Middle frontal gyrus (tissue), 1 donor: ENCODE measurements around the gene APOBEC3C.
"Not testable (repeated sequence)": the region's sequence is repeated elsewhere in the genome, so short reads cannot be mapped to it uniquely, and the experiment has no call there.

ENCODE experiments used
- DNase-seq: peaks from one replicate; pipeline ENCODE4 v3.0.0-alpha.2; 2015; ENCODE audit warnings: low spot score; ENCODE audit errors: extremely low spot score

The APOBEC3C gene

DNA sequence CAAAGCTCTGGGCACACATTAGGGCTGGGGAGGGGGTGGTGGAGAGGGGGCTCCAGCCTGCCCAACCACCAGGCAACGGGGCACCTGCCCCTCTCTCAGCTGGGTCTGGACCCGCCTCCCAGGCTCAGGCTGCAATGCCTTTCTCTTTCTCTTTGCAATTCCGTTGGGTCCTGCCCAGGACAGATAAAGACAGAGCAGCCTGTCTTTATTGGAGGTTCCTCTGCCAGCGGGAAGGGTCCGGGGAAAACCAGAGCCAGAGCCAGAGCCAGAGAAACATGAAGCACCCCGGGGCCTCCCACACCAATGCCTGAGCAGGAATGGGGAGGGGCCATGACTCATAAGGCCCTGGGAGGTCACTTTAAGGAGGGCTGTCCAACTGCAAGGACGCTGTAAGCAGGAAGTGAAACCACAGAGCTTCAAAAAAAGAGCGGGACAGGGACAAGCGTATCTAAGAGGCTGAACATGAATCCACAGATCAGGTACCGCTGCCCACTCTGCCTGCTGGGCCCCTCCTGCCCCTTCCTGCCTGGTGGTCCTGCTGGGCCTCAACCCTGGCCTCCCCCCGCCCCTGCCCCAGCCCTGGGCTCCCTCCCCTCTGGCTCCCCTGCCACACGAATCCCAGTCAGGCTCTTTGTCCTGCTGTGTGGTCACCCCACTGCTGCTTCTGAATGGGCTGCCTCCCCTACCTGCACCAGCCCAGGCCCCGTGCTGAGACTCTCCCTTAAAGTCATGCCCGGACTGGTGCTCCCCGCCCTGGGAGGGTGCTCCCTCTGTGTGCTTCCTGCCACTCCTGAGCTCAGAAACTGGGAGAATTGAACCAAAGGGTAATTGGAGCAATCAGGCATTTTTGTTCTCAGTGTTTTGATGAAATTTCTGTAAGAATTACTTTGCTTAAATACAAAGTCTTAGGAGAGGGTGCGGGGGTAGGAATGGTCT lies 31.8 kb upstream of the APOBEC3C start, which contains the start of gene APOBEC3B:
APOBEC3B (plus strand) TSS at position 356 of the 936 bp plus-strand sequence; CDS start at position 463, 107 bp downstream.
- DNase-seq, result no peak

DNA sequence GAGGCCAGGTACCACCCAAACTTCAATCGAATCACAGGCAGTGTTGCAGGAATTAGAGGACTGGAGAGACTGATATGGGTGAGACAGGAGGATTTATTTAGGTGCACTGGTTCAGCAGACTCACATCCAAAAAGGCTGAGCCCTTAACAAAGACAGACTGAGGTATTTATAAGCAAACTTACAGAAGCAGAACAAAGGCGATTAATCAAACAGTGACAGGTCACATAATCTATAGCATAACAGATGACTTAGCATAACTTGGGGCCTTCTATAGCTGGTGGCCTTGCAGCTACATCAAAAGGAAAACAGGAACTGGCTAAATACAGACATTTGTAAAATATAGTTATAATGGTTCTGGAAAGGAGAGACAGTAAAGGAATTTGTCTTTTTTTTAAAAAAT lies 29.8 kb upstream of the APOBEC3C start:
- DNase-seq, result no peak

DNA sequence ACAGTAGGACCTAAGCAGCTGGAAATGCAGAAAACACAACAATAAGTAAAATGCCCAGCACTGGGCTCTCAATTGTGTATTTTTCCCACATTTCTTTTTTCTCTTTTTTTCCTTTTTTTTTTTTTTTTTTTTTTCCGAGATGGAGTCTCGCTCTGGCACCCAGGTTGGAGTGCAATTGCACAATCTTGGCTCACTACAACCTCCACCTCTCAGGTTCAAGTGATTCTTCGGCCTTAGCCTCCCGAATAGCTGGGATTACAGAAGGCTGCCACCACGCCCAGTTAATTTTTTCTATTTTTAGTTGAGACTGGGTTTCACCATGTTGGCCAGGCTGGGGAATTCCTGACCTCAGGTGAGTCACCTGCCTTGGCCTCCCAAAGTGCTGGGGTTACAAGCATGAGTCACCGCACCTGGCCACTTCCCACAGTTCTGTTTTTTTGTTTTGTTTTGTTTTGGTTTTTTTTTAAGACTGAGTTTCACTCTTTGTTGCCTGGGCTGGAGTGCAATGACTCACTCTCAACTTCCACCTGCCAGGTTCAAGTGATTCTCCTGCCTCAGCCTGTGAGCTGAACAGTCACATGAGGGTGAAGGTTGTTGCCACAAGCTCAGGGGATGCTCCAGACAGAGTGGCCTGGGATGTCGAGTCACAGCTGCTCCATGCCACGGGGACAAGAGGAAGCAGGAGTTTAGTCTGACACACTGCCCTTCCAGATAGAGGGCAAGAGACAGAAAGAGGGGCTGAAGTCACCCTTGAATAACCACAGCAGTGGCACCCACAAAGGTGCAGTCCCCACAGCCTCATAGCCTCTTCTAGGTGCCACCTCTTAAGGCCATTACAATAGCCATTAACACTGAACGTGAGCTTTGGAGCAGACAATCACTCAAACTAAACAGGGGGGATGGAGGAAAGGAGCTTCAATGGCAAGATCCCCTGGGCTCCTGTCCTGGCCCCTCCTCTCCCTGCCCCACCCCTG lies 29.0 kb upstream of the APOBEC3C start:
- DNase-seq, result not testable (repeated sequence)

DNA sequence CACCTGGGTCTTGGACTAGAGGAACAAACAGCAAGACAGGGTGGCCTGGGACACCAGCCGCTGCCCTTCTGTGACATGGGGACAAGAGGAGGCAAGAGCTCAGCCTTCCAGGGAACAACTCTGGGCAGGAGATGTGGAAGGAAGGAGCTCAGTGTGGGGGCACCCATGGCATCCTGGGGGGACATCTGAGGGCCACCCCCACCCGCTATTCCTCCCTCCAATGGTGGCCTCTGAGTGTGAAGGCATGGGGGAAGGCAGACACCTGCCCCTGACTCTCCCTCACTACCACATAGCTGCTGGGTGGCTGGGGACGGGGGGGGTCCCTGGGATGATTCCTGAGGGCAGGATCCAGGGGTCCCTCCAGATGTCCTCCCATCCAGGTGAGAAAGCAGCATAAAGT lies 27.4 kb upstream of the APOBEC3C start:
- no peak for DNase-seq

DNA sequence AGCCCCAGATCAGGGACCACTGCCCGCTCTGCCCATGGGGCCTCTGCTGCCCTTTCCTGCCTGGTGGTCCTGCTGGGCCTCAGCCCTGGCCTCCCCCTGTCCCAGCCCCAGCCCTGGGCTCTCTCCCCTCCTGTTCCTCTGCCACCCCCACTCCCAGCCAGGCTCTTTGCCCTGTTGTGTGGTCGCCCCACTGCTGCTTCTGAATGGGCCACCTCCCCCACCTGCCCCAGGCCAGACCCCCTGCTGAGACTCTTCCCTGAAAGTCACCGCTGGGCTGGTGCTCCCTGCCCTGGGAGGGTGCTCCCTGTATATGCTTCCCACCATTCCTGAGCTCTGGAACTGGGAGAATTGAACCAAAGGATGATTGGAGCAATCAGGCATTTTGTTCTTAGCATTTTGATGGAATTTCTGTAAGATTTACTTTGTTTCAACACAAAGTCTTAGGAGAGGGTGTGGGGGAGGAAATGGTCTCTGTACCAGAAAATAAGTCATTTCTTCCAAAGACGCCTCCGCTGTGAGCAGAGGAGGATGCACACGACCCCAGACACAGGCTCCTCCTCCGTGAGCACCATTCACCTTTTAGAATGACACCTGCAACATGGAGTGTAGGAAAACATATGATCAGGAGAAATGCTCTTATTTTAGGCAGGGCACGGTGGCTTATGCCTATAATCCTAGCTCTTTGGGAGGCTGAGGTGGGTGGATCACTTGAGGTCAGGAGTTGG lies 26.7 kb upstream of the APOBEC3C start:
- DNase-seq, result no peak

DNA sequence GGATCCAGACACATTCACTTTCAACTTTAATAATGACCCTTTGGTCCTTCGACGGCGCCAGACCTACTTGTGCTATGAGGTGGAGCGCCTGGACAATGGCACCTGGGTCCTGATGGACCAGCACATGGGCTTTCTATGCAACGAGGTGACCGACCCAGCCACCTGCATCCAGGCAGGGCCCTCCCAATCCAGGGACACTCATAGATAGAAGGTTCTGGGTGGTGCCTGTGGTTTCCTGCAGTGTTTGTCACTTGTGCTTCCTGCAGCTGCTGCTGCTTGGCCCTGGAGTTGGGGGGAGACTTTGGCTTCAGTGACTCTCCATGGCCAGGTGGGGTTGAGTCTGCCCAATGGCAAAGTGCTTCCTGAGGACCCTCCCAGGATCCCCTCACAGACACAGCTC lies 24.6 kb upstream of the APOBEC3C start:
- no peak for DNase-seq

DNA sequence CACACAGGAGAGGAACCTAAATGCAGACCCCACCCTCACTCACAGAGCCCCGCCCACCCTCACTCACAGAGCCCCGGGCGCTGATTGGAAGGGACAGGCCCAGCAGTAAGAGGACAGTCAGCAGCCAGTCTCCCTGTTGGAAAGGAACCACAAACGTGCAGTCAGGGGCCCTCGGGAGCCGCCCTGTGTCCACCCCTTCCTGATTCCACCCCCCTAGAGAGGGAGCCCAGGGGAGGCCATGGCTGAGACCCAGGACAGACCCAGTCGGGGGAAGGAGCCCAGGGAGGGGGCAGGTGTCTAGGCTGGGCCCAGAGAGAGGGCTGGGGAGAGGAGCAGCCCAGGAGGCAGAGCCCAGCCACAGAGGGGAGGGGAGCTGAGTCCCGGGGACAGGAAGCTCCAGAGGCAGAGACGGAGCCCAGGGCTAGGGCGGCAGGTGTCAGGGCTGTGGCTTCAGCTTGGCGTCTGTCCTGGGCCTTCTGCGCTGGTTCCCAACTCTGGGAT lies 21.1 kb upstream of the APOBEC3C start:
- not testable (repeated sequence) for DNase-seq

DNA sequence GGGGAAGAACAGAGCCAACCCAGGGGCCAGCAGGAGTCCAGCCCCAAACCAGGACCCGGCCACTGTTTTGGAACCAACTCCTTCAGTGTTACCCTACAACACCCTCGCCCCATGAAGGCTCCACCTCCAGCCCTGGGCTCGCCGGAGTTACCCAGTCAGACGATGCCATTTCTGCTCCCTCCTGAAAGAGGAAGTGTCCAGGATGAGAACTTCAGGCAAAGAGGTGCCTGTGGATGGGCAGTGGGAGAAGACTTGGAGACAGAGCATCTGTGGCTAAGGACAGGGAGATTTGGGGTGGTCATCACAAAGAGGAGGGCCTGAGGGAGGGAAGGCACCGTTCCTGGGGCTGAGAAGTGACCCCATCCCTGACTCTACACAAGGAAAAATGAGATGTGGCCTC lies 18.0 kb upstream of the APOBEC3C start:
- no peak for DNase-seq

DNA sequence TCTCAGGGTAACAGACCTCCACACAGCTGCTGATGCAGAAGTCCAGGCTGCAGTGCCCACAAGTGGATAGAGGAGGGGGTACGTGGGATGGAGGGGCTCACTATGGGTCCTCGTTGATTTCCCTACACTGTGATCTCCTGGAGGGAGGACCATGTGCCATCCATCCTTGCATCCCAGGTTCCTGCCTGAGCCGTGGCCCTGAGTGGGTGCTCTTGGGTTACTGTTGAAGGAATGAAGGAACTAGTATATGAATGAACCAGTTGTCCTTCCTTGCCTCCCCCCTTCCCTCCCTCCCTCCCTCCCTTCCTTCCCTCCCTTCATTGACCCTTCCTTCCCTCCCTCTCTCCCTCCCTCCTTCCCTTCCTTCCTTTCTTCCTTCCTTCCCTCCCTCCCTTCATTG lies 16.5 kb upstream of the APOBEC3C start:
- no peak for DNase-seq

DNA sequence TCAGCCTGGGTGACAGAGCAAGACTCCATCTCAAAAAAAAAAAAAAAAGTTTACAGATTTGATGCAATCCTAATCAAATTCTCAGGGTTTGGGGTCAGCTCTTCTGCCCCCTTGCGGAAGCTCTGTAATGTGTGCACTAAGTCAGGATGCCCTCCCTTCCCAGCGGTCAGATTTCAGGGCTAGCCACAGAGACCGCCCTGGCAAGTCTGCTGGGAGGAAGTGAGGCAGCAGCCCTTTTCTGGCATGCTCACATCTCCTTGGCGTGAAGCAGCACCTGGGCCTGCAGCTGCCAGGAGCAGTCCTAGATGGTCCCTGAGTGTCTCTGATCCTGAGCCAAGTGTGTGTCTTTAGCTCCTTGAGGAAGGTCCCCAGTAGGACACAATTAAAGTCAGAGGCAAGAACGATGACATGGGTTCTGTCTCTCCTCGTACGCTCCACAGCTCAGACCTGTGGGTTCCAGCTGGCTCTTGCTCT lies 10.9 kb upstream of the APOBEC3C start:
- DNase-seq, result no peak

DNA sequence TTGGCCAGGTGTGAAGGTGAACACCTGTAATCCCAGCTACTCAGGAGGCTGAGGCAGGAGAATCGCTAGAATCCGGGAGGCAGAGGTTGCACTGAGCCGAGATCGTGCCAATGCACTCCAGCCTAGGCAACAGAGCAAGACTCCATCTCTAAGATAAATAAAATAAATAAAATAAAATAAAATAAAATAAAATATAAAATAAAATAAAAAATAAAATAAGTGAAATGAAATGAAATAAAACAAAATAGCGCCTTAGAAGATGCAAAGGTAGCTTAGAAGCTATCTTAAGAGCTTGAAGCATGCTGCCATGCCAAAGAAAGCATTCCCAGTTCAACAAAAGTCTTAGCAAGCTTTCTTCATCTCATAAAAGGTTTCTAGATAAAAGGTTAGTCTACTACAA lies 6.9 kb upstream of the APOBEC3C start:
- DNase-seq, result no peak

DNA sequence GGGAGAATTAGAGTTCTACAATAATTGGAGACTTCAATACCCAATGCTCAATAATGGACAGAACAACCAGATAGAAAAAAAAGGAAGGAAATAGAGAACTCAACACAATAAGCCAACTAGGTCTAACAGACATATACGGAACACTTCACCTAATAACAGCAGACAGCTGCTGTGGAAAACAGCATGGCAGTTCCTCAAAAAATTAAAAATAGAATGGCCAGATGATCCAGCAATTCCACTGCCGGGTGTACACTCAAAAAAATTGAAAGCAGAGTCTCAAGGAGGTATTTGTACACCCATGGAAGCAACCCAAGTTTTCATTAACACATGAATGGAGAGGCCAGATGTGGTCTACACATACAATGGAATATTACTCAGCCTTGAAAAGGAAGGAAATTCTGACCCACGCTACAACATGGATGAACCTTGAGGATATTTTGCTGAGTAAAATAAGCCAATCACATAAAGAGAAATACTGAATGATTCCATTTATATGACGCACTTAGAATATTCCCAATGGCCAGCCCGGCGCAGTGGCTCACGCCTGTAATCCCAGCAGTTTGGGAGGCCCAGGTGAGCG lies 5.7 kb upstream of the APOBEC3C start:
- DNase-seq, result not testable (repeated sequence)

DNA sequence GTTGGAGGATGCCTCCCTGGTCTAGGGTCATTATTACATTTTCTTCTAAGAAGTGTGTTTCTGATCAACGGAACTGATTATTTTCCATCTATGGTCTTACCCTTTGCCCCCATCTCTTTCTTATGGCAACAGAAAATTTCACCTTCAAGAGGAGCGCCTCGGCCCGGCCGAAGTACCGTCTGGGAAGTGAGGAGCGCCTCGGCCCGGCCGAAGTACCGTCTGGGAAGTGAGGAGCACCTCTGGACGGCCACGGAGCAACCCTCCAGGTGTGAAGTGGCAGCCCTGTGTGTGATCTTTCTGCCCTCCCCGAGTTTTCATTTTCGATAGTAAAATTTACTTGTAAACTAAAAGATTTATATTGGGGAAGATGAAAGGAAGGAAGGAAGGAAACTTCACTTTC lies 3.1 kb upstream of the APOBEC3C start:
- DNase-seq, result no peak

DNA sequence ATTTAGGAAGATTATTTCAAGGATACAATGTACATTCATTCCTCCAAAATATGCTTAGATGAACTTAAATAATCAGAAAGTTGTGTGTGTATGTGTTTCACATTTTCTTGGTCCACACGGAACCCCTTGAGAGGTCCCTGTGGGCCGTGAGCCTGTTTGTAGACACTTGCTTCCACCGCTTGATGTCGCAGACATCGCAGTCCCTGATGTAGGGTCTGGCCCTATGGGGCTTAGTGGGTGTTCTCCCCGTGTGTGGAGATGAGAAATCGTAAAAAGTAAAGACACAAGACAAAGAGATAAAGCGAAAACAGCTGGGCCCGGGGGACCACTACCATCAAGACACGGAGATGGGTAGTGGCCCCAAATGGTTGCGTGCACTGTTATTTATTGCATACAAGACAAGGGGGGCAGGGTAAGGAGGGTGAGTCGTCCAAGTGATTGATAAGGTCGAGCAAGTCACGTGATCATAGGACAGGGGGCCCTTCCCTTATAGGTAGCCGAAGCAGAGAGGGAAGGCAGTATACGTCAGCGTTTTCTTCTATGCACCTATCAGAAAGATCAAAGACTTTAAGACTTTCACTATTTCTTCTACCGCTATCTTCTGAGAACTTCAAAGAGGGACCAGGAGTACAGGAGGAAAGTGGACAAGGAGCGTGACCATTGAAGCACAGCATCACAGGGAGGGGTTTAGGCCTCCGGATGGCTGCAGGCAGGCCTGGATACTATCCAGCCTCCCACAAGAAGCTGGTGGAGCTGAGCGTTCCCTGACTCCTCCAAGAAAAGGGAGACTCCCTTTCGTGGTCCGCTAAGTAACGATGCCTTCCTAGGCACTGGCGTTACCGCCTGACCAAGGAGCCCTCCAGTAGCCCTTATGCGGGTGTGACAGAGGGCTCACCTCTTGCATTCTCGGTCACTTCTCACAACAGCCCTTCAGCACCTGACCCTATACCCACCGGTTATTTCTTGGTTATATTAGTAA lies 1.2 kb upstream of the APOBEC3C start:
- DNase-seq, result no peak

DNA sequence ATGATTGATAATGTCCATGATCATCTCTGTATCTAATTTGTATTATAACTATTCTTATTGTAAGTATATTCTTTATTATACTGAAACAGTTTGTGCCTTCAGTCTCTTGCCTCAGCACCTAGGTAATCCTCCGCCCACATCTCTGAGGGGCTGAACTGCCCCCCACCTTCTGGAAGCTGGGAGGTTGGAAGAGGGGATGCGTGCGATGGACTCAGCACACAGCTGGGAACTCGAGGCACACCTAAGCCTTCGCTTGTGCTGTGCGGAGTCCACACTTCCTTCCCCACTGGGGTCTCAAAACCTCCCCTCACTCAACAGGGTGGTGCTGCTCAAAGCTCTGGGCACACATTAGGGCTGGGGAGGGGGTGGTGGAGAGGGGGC lies 506 bp upstream of the APOBEC3C start:
- not testable (repeated sequence) for DNase-seq

DNA sequence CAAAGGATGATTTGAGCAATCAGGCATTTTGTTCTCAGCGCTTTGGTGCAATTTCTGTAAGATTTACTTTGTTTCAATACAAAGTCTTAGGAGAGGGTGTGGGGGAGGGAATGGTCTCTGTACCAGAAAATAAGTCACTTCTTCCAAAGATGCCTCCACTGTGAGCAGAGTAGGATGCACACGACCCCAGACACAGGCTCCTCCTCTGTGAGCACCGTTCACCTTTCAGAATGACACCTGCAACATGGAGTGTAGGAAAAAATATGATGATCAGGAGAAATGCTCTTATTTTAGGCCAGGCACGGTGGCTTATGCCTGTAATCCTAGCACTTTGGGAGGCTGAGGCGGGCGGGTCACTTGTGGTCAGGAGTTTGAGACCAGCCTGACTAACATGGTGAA lies 665 bp downstream of the APOBEC3C start:
- DNase-seq, result not testable (repeated sequence)

DNA sequence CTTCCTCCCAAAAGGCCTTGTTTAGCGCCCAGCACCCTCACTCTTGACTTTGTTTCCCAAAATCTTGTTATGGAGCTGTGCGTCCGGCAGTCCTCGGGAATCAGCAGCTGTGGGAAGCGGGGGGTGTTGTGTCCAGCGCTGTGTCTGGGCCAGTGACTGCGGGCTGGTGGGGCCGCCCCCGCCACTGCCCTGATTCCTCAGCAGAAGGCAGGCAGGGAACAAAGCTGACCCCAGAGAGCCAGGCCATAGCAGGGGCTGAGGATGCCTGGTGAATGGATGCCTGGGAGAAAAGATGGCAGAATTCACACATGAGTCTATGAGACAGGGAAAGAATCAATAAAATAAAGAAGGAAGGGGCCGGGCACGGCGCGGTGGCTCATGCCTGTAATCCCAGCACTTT lies 2.5 kb downstream of the APOBEC3C start:
- no peak for DNase-seq

DNA sequence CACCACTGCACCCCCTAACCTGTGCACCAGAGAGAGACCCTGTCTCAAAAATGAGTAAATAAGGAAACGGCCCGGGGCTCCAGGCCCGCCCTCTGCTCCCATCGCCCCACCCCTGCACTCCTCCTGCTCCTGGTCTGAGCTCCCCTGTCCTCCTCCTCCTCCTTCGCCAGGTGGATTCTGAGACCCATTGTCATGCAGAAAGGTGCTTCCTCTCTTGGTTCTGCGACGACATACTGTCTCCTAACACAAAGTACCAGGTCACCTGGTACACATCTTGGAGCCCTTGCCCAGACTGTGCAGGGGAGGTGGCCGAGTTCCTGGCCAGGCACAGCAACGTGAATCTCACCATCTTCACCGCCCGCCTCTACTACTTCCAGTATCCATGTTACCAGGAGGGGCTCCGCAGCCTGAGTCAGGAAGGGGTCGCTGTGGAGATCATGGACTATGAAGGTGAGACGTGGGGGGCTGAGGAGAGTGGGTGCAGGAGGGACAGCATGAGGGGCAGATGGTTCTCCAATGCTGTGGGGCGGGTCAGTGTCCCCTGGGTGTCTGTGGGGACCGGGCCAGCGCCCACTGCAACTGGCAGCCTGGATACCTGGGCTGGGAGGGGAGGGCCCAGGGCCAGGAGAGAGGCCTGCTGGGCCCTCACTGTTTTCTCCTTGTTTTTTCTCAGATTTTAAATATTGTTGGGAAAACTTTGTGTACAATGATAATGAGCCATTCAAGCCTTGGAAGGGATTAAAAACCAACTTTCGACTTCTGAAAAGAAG lies 3.7 kb downstream of the APOBEC3C start:
- no peak for DNase-seq
